Epidermal melanocyte (primary cell): ENCODE results near the gene REC8.

Experiments
- DNase-seq: peaks from one replicate; pipeline ENCODE4 v3.0.0; 2011; ENCODE audit warnings: low spot score; ENCODE audit not compliant: insufficient read length

REC8 gene

DNA sequence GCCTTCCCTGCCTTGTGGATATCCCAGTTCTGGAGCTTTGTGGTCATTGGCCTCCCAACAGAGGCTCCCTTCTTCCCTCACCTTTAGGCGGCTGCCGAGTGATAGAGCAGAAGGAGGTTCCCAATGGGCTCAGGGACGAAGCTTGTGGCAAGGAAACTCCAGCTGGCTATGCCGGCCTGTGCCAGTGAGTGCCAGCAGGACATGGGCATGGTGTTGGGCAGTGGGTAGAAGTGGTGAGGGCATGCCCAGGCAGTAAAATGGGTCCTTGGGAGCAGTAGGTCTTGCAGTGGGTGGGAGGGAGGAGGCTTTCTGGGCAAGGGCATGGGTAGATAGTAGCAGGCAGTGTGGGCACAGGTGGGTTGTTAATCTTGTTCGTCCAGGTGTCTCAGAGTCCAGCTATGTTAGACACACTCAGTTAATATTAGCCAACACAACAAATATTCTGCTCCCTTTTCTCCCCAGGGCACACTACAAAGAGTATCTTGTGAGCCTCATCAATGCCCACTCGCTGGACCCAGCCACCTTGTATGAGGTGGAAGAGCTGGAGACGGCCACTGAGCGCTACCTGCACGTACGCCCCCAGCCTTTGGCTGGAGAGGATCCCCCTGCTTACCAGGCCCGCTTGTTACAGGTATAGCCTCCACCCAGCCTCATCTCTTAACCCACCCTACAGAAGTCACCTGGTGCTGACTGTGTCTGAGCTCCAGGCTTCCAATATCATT, 11.9 kb upstream of the REC8 start:
- DNase-seq = no peak

DNA sequence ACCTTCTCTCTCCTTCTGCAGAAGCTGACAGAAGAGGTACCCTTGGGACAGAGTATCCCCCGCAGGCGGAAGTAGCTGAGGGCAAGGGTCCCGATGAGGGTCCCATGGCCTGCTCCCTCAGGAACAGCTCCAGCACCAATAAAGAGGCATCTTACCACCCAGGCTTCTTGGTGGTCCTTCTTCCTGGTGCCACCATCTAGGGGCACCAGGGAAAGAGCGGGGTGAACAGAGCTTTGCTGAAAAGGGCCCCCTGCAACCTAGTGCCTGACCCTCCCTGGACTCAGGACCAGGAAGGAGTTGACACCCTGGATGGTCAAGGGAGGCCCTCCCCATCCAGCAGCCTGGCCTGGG, 11.4 kb upstream of the REC8 start:
- no peak for DNase-seq

DNA sequence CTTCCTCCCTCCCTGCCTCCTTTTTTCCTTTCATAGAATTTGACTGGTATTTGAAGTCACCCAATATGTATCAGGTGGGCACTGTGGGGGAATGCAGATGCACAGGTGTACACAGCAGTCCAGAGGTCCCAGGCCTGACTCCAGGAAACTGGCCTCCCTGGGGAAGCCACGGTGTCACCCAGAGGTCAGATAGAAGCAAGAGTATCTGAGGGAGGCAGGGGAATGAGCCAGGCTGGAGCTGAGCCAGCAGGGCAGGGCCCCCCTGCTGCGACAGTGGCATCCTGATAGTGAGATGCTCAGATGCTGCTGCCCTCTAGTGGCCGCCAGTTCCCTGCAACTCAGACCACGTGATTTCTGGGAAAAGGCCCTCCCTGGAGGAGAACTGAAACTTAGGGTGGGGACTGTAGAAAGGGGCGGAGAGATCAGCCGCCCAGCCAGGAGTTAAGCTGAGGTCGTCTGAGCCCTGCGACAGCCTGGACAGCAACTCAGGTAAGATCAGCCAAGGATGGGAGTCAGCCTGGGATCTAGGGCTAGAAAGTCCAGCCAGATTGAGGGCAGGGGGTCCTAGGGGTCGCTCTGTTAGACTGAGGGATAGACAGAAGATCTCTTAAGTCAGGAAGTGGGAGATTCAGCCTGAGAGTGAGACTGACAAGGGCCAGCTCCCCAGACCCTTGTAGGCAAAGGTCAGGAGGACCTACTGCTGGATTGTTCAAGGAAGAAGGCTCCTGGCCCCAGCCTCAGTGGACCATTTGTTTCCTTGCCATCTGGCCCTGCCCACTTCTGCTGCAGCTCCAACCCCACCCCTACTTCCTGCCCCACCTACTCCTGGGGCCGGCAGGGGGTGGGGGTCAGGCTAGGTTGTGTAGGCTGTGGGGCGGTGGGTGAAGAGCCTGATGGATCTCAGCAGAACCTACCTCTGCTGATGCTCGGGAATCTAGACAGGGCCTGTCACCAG, 10.8 kb upstream of the REC8 start, which contains the start of gene IRF9:
Gene IRF9 (plus strand): TSS at position 416 of the 955 bp plus-strand sequence. CDS start 880 bp downstream, outside the sequence.
- peak; percentile 99 for DNase-seq

DNA sequence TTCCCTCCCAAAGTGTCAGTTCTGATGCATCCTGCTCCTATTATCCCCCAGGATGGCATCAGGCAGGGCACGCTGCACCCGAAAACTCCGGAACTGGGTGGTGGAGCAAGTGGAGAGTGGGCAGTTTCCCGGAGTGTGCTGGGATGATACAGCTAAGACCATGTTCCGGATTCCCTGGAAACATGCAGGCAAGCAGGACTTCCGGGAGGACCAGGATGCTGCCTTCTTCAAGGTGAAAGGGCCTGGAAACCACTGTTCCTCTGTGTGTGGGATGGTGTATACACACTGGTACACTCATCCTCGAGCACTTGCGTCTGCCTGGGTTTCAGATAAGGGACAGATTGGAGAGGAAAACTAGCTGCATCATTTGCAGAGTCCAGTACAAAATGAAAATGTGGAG, 9.8 kb upstream of the REC8 start:
- no peak for DNase-seq

GRCh38 chr14:24164518-24164991, 7.3 kb upstream of the REC8 start:
- DNase-seq = no peak

- no peak for DNase-seq
These were observed 6.1 kb upstream of the REC8 start for GRCh38 chr14:24165785-24166184.

- DNase-seq = no peak
These were observed 4.3 kb upstream of the REC8 start for GRCh38 chr14:24167469-24168114.

GRCh38 chr14:24172261-24172860, 481 bp downstream of the REC8 start:
- no peak for DNase-seq

DNA sequence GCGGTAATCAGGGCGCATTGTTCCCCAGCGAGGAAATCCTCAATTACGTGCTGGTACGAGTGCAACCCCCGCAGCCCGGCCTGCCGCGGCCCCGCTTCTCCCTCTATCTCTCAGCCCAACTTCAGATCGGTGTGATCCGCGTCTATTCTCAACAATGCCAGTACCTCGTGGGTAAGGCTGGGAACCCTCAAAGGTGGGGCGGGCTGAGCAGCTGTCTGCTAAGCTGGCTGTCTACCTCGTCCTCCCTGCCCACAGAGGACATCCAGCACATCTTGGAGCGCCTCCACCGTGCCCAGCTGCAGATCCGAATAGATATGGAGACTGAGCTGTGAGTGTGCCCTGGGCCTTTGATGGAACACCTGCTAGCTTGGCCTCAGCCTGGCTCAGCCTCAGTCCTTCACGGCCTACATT, 996 bp downstream of the REC8 start:
- no peak for DNase-seq

- DNase-seq = no peak
These were observed 4.7 kb downstream of the REC8 start for GRCh38 chr14:24176599-24176998.

DNA sequence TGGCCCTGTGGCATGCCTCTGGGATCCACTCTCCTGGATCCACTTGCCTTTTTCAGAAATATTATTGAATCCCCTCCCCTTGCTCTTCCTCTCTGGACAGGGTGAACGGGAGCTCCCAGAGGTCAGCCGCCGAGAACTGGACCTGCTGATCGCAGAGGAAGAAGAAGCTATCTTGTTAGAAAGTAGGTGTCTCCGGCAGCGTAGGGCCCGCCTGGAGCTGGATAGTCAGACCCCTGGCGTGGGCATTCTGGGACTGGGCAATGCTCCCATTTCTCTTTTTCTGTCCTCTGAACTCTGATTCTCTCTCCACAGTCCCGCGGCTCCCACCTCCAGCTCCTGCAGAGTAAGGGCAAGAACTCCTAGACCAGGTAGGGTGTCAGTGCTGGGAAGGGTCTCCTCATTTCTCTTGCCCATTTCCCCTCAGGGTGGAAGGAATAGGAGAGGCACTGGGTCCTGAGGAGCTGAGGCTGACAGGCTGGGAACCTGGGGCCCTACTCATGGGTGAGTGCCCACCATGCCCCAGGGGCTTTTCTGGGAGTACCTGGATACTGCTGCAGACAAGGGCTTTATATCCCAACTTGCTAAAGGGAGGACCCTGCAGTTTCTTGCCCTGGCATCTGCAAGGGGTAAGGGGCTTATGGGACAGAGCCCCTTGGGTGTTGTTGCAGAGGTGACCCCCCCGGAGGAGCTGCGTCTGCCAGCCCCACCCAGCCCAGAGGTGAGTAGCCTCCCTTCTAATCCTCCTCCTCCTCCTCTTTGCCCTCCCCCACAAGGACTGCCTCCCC, 5.4 kb downstream of the REC8 start:
- no peak for DNase-seq

- DNase-seq = no peak
These were observed 6.0 kb downstream of the REC8 start for GRCh38 chr14:24177891-24178290.

DNA sequence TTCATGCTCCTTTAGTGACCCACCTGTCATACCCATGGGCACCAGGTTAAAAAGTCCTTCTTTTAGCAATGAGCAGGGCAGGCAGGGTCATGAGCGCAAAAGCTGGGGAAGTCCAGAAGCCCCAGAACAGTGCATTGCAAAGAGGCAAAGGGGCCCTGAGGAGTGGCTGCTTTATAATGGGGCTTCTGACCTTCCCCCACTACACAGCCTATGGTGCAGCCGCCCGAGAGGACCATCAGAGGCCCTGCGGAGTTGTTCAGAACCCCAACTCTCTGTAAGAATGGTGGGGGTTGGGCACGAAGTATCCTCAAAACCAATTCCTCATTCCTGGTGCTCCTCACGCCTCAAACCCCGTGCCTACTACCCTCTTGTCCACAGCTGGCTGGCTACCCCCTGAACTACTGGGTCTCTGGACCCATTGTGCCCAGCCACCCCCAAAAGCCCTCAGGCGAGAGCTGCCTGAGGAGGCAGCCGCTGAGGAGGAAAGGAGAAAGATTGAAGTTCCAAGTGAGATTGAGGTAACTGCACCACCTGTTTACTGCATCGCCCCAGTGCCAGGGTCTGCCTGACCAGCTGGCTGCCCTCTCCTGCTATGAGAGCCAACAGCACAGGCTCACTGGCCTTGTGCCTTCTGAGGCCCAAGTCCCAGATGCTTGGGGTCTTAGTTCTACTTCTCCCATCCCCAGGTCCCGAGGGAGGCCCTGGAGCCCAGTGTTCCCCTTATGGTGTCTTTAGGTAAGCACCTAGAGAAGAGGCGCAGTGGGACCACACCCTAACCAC, 6.7 kb downstream of the REC8 start:
- no peak for DNase-seq

GRCh38 chr14:24179294-24179960, 7.5 kb downstream of the REC8 start:
- no peak for DNase-seq

DNA sequence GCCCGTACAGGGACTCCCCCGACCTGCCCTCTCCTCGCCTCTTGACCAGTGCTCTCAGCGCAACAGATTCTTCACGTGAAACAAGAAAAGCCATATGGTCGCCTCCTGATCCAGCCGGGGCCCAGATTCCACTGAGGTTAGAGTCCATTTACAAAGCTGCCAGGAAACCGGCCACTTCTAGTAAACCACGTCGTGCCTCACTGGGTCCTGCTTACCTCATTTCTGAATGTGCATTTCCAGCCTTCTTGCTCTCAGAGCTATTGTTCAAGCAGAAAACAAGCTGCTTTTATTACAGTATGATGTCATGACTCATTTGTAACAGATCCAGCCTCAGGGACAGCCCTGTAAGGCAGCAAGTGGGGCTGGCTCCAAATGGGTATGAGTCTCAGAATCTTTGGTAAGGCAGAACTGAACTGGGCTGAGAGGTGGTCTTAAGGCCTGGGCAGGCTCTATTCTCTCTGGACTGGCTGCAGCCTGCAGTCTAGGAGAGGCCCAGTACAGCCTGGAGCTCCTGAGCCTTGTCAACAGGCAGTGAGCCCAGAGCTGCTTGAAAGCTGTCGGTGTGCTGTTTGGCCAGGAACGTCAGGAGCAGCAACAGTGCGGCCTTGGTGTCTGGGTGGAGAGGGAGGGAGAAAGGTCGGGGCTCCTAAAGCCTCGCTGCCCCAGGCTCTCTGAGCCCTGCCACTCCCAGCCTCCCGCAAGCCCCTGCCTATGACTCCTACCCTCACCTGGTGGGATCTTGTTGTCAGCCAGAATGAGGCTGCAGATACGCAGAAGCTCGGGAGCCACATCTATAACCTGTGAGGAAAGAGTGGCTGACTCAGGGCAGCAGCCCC, 8.3 kb downstream of the REC8 start:
- no peak for DNase-seq

GRCh38 chr14:24181371-24182077, 9.6 kb downstream of the REC8 start:
- DNase-seq = no peak

GRCh38 chr14:24182110-24182882, 10.4 kb downstream of the REC8 start:
- DNase-seq = no peak
